ENCODE results near the gene IL1RAPL2.
A peak's percentile ranks its signal among the peaks of the same experiment; 100 is the strongest.

The IL1RAPL2 gene

GRCh38 chrX:105477351-105477750, 911.4 kb downstream of the IL1RAPL2 start:
- DNase-seq: no peak

GRCh38 chrX:105480646-105481310, 914.8 kb downstream of the IL1RAPL2 start:
- DNase-seq: no peak

GRCh38 chrX:105483011-105483410, 917.0 kb downstream of the IL1RAPL2 start:
- no peak for DNase-seq

GRCh38 chrX:105488716-105489115, 922.7 kb downstream of the IL1RAPL2 start:
- no peak for DNase-seq

GRCh38 chrX:105495376-105495775, 929.4 kb downstream of the IL1RAPL2 start:
- no peak for DNase-seq

DNA sequence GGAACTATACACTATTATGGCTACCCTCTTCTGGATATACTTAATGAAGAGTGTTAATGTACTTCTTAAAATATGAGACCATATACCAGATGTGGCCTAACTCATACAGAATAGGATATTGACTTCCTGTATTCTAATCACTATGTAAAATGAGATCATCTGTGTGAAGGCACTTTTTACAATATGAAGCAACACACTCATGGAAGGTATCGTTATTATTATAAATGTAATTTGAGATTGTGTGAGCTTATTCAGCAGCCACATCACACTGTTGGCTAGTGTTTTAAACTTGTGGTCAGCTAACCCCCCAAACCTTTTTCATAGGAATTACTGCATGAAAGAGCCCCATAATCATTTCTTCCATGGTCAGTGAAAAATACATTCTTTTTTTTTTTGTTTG, 936.3 kb downstream of the IL1RAPL2 start:
- no peak for DNase-seq

- no peak for DNase-seq
Observed at GRCh38 chrX:105515561-105515960, 949.6 kb downstream of the IL1RAPL2 start.

GRCh38 chrX:105526431-105526830, 960.4 kb downstream of the IL1RAPL2 start:
- no peak for DNase-seq

DNA sequence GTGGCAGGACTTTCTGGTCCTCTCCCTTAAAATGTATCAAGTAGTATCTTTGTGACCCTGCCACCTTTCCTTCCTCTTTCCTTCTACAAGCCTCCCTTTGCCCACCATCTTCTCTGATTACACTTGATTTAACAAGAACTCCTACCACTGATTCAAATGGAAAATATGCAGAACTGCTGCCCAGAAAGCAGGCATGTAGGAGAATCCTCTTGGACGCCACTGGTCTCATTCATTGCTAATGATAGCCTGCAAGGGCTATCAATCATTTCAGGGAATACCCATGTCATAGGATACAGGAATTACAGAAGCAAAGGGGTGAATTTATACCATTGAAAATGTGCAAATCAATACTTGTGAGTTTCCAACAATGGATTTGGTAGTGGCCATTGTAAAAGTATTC, 961.8 kb downstream of the IL1RAPL2 start:
- DNase-seq: no peak

- no peak for DNase-seq
Observed at GRCh38 chrX:105533951-105534350, 968.0 kb downstream of the IL1RAPL2 start.

DNA sequence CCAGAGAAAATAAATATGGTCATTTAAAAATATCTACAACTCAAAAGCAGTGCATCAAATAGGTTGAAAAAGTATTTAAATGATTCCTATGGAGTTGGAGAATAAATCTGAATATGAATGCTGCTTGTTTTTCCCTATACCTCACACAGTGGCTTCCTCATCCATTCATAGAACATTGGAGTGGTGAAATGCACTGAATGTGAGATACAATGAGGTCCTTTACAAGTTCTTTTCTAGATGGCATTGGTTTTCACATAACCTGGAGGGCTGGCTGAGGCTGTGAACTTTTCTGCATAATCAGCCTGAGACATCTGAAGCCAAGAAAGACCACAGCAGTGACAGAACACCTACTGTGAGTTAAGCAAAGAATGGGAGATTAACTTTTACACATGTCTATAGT, 977.3 kb downstream of the IL1RAPL2 start:
- no peak for DNase-seq

DNA sequence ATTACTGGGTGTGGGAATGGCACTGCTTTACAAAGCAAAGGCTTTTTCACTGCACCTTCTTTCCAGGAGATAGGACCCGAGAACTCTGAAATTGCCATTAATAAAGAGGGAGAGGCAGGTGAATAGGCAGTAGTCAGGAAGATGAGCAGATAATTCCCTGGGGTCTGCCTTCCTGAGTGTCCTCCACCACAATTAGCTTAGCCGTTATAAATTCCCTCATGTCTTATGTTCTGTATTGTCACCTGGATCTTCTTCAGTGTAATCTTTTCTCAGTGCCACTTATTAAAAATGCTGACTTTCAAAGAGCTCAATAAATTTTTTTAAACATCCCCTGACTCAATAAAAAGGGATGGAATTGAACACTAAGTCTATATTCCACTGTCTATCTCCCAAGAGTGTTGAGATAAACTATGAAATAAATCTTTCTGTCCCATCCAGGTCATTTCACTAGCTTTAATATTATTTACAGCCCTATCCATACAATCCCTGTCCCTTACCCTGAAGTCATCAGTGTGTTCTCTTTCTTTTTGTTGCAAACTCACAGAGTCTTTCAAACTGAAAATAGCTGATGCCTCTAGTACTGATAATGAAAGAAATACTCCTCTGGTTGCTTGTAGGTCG, 984.2 kb downstream of the IL1RAPL2 start:
- DNase-seq: no peak

GRCh38 chrX:105552395-105552794, 986.4 kb downstream of the IL1RAPL2 start:
- DNase-seq: no peak

GRCh38 chrX:105553118-105553517, 987.1 kb downstream of the IL1RAPL2 start:
- no peak for DNase-seq

DNA sequence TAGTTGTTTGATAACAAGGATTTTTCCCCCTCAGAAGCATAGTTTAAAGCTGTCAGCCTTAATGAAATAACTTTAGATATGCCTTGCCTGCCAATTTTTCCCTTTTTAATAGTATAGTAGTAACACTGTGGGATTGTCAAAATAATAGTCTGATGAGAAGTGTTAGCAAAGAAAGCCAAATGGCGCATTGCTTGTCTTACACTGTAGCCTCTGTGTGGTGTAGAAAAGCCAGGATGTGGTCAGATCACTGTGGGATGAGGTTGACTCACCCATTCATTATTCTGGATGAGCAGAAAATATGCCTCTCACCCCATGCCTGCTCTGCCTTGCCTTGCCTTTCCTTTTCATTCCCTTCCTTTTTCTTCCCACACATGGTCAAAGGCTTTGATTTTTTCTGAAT, 998.5 kb downstream of the IL1RAPL2 start:
- DNase-seq: peak; percentile 1

- DNase-seq: no peak
Observed at GRCh38 chrX:105565856-105566255, 999.9 kb downstream of the IL1RAPL2 start.

DNA sequence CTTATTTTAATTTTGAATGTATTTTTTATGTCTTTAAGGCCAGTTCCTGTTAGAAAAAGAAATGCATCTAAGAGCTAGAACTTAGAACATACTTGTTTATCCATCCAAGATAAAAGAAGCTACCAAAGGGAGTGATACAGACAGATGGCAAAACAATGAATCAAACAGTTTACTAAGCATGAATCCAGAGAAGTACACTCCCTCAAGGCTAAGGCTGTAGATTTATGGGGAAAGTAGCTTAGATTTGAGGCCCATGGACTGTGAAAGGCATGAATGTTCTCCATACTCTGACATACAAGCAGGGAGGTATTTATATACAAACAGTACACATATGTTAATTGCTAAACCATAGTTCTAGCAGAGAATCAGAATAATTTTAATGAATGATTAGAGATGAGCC, 1001.1 kb downstream of the IL1RAPL2 start:
- no peak for DNase-seq

DNA sequence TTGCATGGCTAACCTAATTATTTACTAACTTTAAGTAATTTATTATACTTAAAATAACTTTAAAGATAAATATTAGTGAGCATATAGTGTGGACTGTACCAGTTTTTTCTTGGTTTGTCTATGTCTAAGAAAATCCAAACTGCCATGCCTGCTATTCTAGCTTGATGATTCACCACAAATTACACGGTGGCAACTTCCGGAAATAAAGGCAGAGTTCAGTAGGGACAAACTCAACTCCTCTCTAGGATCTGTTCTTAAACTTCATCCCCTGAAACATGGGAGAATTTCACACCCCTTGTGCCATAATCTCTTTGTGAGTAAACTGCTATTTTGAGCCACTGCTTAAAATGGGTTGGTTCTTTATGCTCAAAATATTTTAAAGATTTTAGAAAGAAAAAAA, 1042.7 kb downstream of the IL1RAPL2 start:
- DNase-seq: no peak

DNA sequence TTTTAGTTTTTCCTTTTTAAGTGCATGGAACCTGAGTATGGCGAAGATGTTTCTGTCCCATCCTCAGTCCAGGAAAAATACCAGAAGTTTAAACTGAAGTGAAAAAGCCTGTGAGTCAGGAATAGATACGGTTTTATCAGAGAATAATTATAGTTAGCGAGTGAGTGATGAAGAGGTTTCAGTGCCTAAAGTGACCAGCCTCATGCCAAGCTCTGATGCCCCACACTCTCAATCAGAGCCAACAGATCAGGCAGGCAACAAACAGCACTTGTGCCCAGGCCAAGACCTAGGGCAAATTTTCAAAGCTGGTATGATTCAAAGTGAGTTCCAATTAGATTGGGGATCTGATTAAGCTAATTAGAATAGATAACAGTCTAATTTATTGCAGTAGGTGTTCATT, 1043.5 kb downstream of the IL1RAPL2 start:
- DNase-seq: no peak

GRCh38 chrX:105610411-105610810, 1044.4 kb downstream of the IL1RAPL2 start:
- DNase-seq: no peak

- no peak for DNase-seq
Observed at GRCh38 chrX:105618393-105619101, 1052.5 kb downstream of the IL1RAPL2 start.

GRCh38 chrX:105634180-105634579, 1068.2 kb downstream of the IL1RAPL2 start:
- no peak for DNase-seq

DNA sequence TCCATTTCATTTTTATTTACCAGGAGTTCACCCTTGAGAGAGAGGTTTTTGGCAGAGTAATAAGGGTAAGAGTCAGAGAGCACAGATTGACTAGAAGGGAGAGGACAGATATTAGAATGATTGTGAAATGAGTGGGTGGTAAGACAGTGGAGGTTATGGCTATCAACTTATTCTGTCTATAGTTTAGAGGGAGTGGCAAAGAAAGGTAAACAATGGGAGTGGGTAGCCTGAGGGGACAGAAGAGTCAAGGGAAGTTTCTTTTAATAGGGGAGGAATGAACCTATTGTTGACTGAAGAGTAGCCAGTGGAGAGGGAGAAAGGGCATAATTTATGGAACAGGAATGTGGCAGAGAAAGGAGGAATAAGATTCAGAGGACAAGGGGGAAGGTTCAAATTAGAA, 1069.8 kb downstream of the IL1RAPL2 start:
- no peak for DNase-seq

- DNase-seq: no peak
Observed at GRCh38 chrX:105636667-105637066, 1070.7 kb downstream of the IL1RAPL2 start.
